A673 (cell line): ENCODE results near the gene NDRG3.

ENCODE experiments used
- CTCF ChIP-seq: fragments of 300-800, 200-600 bp; sonication (generic); conservative IDR thresholded peaks from 2 replicates; pipeline ENCODE4 v1.5.1; 2017; ENCODE audit warnings: low read depth, mild to moderate bottlenecking, antibody characterized with exemption, low read length, moderate library complexity, mixed read lengths
- EZH2 ChIP-seq: fragments of 200-600 bp; sonication (generic); IDR thresholded peaks from 2 replicates; pipeline ENCODE4 v1.6.1; 2017; ENCODE audit warnings: borderline replicate concordance, low read depth, mild to moderate bottlenecking, mixed read lengths, antibody characterized with exemption, low read length; ENCODE audit not compliant: poor library complexity, severe bottlenecking

GRCh38 chr20:36655004-36655403 lies 90.9 kb downstream of the NDRG3 start:
- TF ChIP-seq CTCF (no peak), EZH2 (no peak)
